K562 (cell line): Measurements from ENCODE around the gene ONECUT1.

Experiments used
- ATF3 ChIP-seq, 2 experiments: fragments of 450-650 bp in 1 of 2; sonication (generic) in 1 of 2; formaldehyde crosslinking in 1 of 2; IDR thresholded peaks in 1 of 2; conservative IDR thresholded peaks in 1 of 2; 2 replicates each; pipeline versions ENCODE4 v1.6.1 to v1.8.1; 2016 to 2023; ENCODE audit warnings: mild to moderate bottlenecking in 2 of 2, moderate library complexity in 2 of 2, inconsistent platforms in 1 of 2, missing genetic modification reagents in 1 of 2
- CTCF ChIP-seq, 3 experiments: IDR thresholded peaks in 2 of 3; conservative IDR thresholded peaks in 1 of 3; 2 replicates each; pipeline ENCODE4 v1.5.1; 2011 to 2012; ENCODE audit warnings: low read length in 3 of 3, mild to moderate bottlenecking in 3 of 3, control low read depth in 2 of 3, improper control_type of control experiment in 1 of 3, inconsistent platforms in 1 of 3, low read depth in 1 of 3, mixed read lengths in 1 of 3, moderate library complexity in 1 of 3; ENCODE audit not compliant: insufficient read depth in 2 of 3
- ESRRA ChIP-seq: fragments of 450-650 bp; IDR thresholded peaks from 2 replicates; pipeline ENCODE4 v1.6.1; 2014; ENCODE audit warnings: low read depth, mild to moderate bottlenecking, moderate library complexity, borderline replicate concordance
- MXI1 ChIP-seq: IDR thresholded peaks from 2 replicates; pipeline ENCODE4 v1.6.1; 2011; ENCODE audit warnings: low read depth, mild to moderate bottlenecking, improper control_type of control experiment, low read length
- TAF1 ChIP-seq: IDR thresholded peaks from 2 replicates; pipeline ENCODE4 v1.6.1; 2011; ENCODE audit warnings: mild to moderate bottlenecking, low read length, moderate library complexity; ENCODE audit not compliant: insufficient read depth, control insufficient read depth, severe bottlenecking; ENCODE audit errors: extremely low read depth
- ZNF668 ChIP-seq: fragments of 250-450 bp; sonication (Bioruptor Pico); IDR thresholded peaks from 2 replicates; pipeline ENCODE4 v1.8.0; 2022; ENCODE audit warnings: mild to moderate bottlenecking, inconsistent platforms

GRCh38 chr15:52765785-52766184 is 24.4 kb downstream of the ONECUT1 start:
- TF ChIP-seq TAF1 (no peak), ATF3 (IDR thresholded peaks at IDR 0.05) (no peak), ATF3 (CRISPR knock-in tag; conservative IDR thresholded peaks at IDR 0.05) (no peak), MXI1 (no peak), CTCF (IDR thresholded peaks at IDR 0.05 in 2 of 3, conservative IDR thresholded peaks at IDR 0.05 in 1 of 3; ENCODE audit: insufficient read depth in 2 of 3, low read depth in 1 of 3, low read length in 3 of 3) (peak; percentile 12 to 37 (median 31); a peak in 2 of 6 replicates), ZNF668 (no peak), ESRRA (no peak)
